ENCODE results near the gene DDIT4.
"Not testable (repeated sequence)": the region's sequence is repeated elsewhere in the genome, so short reads cannot be mapped to it uniquely, and the experiment has no call there.

Gene DDIT4, protein sequence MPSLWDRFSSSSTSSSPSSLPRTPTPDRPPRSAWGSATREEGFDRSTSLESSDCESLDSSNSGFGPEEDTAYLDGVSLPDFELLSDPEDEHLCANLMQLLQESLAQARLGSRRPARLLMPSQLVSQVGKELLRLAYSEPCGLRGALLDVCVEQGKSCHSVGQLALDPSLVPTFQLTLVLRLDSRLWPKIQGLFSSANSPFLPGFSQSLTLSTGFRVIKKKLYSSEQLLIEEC

DNA sequence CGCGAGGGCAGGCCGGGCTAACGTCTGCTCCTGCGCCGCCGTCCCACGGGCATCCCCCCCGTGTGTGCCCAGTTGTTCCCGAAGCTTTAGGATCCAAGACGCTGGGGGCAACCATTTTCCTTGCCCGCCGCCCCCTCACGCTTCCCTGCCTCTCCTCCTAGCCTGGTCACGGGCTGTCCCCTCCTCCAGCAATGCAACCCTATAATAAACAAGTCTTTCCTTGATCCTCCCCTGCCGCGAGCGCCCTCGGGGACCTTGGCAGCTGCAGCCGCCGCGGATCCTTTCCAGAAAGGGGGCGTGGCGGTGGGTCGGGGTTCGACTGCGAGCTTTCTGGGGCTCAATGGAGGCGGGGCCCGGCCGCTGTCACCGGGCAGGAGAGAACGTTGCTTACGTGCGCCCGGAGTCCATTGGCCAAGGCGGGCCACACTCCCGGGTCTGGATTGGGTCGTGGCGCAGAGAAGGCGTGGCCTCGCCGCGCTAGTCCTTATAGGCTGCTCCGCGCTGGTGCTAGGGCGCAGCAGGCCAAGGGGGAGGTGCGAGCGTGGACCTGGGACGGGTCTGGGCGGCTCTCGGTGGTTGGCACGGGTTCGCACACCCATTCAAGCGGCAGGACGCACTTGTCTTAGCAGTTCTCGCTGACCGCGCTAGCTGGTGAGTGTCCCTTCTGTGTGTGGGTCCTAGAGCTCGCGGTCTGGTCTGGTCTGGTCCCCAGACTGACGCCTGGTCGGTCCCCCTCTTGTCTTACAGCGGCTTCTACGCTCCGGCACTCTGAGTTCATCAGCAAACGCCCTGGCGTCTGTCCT lies at the start of gene DDIT4:
Gene DDIT4 (plus strand): TSS at position 515 of the 803 bp plus-strand sequence. CDS start 293 bp downstream, outside the sequence.
- peak; percentile 98 for DNase-seq

- not testable (repeated sequence) for DNase-seq
These were observed 49.5 kb upstream of the DDIT4 start for GRCh38 chr10:72224191-72224590.

DNA sequence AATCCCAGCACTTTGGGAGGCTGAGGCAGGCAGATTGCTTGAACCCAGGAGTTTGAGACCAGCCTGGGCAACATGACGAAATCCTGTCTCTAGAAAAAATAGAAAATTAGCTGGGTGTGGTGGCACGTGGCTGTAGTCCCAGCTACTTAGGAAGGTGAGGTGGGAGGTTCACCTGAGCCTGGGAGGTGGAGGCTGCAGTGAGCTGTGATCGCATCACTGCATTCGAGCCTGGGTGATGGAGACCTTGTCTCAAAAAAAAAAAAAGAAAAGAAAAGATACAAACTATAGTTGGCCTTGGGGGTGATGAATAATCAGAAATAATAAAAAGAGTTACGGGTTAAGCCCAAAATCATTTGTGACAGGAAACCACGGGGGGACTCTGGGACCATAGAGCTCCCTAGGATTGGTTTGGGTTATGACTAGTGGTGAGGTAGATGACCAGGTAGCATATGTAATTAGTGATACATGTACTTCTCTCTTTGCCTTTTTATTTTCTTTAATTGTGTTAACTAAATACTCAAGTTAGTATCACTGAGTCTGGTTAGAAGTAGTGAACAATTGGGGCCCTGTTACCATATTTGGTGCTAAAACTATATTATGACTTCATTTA lies 47.2 kb upstream of the DDIT4 start:
- no peak for DNase-seq

GRCh38 chr10:72227826-72228225 lies 45.9 kb upstream of the DDIT4 start:
- no peak for DNase-seq

- DNase-seq = no peak
These were observed 45.4 kb upstream of the DDIT4 start for GRCh38 chr10:72228318-72228751.

GRCh38 chr10:72229261-72230251 lies 44.2 kb upstream of the DDIT4 start:
- DNase-seq = no peak

- DNase-seq = no peak
These were observed 40.1 kb upstream of the DDIT4 start for GRCh38 chr10:72233621-72234020.

GRCh38 chr10:72234560-72235095 lies 39.1 kb upstream of the DDIT4 start:
- no peak for DNase-seq

GRCh38 chr10:72235544-72236279 lies 38.0 kb upstream of the DDIT4 start:
- no peak for DNase-seq

- DNase-seq = no peak
These were observed 35.1 kb upstream of the DDIT4 start for GRCh38 chr10:72238392-72239175.

DNA sequence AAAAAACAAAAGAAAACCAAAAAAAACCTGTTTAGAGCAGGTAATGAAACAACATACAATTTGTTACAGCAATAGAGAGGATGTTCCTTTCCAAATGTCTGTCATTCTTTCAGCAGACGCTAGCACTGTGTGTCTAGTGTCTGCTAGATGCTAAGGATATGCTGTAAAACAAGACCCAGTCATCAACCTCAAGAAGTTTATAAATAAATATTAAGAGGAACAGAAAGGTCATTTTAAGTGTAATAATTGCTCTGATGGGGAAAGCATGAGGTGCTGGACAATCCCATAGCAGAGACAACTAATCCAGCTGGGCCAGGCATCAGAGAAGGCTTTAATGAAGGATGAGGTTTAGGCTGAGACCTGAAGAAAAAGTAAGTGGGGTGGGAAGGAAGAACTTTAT lies 34.3 kb upstream of the DDIT4 start:
- DNase-seq = no peak

GRCh38 chr10:72240371-72240770 lies 33.4 kb upstream of the DDIT4 start:
- DNase-seq = no peak

- no peak for DNase-seq
These were observed 32.0 kb upstream of the DDIT4 start for GRCh38 chr10:72241691-72242252.

GRCh38 chr10:72242675-72243074 lies 31.0 kb upstream of the DDIT4 start:
- no peak for DNase-seq

DNA sequence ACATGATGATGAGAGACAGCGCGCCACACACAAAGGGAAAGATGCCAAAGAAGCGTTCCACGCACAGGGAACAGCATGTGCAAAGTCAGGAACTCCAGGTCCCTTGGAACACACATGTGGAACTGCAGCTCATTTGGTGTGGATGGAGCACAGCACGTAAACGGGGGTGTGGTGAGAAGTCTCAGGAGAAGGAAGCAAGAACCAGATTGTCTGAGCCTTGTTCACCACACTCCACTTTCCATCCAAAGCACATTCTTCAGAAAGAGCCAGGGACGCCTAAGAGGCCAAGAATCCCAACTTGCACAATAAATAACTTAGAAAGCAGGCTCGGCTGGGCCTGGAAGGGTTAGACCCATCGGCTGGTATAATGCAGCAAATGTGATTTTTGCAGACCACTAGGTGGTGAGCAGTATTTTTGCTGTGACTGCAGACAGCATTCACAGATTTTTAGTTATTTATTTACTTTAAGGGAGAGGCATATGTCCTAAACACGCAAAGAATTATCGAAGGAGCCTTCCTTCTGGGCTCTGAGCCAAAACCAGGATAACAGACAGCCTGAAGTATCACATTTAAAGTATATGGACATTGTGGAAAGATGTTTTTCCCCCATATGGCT lies 29.8 kb upstream of the DDIT4 start:
- DNase-seq = no peak

- DNase-seq = no peak
These were observed 29.1 kb upstream of the DDIT4 start for GRCh38 chr10:72244573-72245038.

DNA sequence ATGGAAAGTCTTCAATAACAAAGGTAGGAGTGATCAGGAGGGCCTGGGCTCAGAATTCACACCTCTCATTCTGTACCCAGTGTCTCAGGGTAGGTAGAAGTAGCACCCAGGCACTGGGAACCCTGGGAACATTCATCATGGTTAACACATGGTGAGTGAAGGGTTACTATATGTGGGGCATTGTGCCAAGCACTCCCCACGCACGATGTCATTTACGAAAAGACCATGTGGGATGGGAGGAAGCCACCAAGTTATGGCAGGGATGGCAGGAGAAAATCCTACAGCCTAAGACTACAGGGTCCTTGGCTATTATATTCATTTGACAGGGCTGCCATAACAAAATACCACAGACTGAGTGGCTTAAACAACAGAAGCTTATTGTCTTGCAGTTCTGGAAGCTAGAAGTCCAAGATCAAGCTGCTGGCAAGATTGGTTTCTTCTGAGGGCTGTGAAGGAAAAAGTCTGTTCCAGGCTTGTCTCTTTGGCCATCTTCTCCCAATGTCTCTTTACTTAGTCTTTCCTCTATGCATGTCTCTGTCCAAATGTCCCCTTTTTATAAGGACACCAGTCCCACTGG lies 27.7 kb upstream of the DDIT4 start:
- no peak for DNase-seq

DNA sequence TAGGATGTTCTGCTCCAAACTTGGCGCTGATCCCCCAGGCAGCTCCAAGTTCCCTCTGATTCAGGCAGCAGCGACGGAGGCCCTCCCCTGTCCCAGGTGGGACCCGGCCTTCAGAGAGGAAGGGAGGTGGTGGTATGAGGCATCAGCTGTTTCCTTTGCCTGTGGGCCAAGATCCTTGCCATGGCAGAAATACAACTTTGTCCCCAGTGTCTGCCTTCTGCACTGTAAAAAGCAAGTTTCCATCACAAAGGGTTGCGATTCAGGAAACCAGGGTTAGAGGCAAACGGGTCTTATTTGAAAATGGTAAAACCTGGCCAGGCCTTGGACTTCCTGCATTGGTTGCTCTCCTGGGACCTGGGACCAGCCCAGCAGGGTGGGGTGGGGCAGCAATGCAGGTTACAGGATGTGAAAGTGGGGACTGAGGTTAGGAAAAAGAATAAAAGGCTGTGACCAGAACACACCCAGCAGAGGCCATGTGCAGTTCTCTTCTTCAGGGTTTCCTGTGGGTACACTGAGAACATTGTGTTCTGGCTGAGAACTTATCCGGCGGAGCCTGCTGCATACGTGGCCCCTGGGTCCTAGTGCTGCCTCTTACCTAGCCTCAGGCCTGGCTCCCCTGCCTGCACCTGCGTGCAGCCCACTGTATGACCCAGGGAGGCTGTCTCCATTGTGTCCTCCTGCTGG lies 25.1 kb upstream of the DDIT4 start:
- DNase-seq = peak; percentile 45
